MM.1S (cell line): Measurements from ENCODE around the gene THRAP3.

Experiments used
- EZH2 ChIP-seq: fragments of 300-600 bp; sonication (generic); optimal IDR thresholded peaks from 2 replicates; pipeline ENCODE3; 2017; ENCODE audit warnings: low read depth, mild to moderate bottlenecking, antibody characterized with exemption, low read length, mixed read lengths
- EZH2phosphoT487 ChIP-seq: fragments of 300-600 bp; sonication (generic); IDR thresholded peaks from 2 replicates; pipeline ENCODE4 v1.6.1; 2018; ENCODE audit warnings: antibody characterized with exemption, low read length
- TF ChIP-seq, protein P1 (sequence below): fragments of 300-600 bp; sonication (generic); IDR thresholded peaks from 2 replicates; pipeline ENCODE4 v1.5.1; 2016; ENCODE audit warnings: antibody characterized with exemption, low read length, mixed read lengths

DNA sequence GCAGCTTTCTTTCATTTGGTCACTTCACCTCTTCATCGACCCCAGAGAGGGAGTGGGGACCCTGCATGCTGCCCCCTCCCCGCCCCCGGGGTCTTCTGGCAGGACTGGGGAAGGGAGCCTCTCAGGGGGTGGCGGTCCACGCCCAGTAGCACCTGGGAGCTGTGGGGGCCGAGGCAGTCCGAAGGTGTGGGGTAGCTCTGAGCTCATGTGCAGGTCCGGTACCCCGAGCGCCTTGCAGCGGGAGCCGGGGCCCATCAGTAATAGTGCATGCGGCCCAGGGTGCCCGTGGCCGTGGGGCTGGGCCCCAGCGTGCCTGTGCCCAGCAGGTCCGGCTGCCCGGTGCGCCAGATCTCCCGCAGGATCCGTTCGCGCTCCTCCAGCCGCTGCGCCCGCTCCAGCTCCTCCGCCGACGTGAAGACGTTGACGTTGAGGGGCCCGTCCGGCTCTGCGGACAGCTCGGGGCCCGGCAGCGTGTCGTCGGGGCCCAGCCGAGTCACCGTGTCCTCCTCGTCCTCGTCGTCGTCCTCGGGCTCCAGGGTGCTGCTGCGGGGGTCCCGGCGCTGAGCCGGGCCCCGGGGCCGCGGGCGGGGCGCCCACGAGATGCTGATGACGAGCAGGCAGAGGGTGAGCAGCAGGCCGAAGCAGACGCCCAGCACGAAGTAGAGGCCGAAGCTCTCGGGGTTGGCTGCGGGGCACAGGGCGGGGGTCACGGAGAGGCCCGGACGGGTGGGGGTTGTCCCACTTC is 98.0 kb downstream of the THRAP3 start:
- TF ChIP-seq, protein P1, sequence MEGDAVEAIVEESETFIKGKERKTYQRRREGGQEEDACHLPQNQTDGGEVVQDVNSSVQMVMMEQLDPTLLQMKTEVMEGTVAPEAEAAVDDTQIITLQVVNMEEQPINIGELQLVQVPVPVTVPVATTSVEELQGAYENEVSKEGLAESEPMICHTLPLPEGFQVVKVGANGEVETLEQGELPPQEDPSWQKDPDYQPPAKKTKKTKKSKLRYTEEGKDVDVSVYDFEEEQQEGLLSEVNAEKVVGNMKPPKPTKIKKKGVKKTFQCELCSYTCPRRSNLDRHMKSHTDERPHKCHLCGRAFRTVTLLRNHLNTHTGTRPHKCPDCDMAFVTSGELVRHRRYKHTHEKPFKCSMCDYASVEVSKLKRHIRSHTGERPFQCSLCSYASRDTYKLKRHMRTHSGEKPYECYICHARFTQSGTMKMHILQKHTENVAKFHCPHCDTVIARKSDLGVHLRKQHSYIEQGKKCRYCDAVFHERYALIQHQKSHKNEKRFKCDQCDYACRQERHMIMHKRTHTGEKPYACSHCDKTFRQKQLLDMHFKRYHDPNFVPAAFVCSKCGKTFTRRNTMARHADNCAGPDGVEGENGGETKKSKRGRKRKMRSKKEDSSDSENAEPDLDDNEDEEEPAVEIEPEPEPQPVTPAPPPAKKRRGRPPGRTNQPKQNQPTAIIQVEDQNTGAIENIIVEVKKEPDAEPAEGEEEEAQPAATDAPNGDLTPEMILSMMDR = no peak
- TF ChIP-seq EZH2 = no peak
- no peak for TF ChIP-seq EZH2phosphoT487
